GM18508 (cell line): ENCODE measurements around the gene IGF1R.
"Not testable (repeated sequence)": the region's sequence is repeated elsewhere in the genome, so short reads cannot be mapped to it uniquely, and the experiment has no call there.

Experiments used
- ATAC-seq: cut with Tn5 transposase; IDR thresholded peaks from one replicate; pipeline ENCODE4 v1.9.1; 2021; ENCODE audit warnings: moderate number of reproducible peaks; ENCODE audit not compliant: insufficient read depth, unreplicated experiment

IGF1R gene

GRCh38 chr15:98950248-98950647 is 301.9 kb downstream of the IGF1R start:
- no peak for ATAC-seq

- ATAC-seq, result no peak
Observed at GRCh38 chr15:98951004-98951403, 302.7 kb downstream of the IGF1R start.

- ATAC-seq, result no peak
Observed at GRCh38 chr15:98951493-98952320, 303.4 kb downstream of the IGF1R start.

- peak; percentile 96 for ATAC-seq
Observed at GRCh38 chr15:98952381-98952803, 304.1 kb downstream of the IGF1R start.

- no peak for ATAC-seq
Observed at GRCh38 chr15:98953000-98953787, 304.9 kb downstream of the IGF1R start.

DNA sequence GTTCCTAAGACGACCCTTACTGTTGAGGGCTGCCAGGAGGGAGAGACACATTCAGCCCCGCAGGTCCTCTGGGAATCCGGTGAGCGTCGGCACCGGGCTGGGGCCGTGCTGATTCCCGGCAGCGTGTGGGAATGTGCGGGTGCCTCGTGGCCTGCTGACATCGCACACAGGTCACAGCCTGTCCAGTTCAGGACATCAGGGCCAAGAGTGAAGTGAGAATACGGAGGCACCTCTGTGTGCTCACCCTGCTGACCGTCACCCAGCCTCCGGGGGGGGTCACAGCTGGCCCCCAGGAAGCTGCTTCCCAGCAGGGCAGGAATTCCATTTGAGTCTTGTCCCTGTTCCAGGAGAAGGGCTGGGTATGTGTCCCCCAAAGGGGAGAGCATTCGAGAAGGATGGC is 305.6 kb downstream of the IGF1R start:
- no peak for ATAC-seq

- ATAC-seq, result no peak
Observed at GRCh38 chr15:98954411-98954810, 306.1 kb downstream of the IGF1R start.

- ATAC-seq, result no peak
Observed at GRCh38 chr15:98955331-98955730, 307.0 kb downstream of the IGF1R start.

DNA sequence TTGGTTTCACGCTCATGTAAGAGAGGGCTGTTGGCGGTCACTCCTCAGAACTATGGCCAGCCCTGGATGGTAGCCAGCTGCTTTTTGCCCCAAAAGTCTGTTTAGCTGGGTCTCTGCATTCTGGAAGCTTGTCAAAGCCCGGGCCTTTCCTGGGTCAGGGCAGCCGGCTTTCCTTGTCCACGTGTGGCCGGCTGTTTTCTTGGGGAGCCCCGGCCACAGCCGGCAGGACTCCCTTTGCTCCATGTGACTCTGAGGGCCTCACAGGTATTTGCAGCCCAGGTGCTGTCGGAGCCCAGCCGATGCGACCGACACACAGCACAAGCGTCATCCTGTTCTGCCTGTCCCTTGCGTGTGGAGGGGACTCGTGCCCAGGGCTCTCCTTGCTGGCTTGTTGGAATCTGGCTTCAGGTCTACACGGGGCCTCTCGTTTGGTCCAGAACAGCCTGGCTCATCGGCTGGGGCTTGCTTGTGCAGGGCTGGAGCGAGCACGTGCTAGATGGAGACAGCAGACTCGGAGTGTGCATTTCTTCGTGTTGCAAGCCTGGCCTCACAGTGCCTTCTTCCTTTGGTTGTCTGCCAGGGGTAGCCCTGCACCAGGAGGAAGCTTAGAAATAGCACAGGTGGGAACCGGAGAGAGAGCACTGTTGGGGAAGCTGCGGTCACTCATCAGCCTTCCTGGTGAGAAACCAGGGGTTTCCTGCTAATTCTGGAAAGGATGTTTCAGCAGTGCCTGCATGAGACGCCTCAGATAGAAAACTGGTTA is 307.8 kb downstream of the IGF1R start:
- ATAC-seq, result no peak

DNA sequence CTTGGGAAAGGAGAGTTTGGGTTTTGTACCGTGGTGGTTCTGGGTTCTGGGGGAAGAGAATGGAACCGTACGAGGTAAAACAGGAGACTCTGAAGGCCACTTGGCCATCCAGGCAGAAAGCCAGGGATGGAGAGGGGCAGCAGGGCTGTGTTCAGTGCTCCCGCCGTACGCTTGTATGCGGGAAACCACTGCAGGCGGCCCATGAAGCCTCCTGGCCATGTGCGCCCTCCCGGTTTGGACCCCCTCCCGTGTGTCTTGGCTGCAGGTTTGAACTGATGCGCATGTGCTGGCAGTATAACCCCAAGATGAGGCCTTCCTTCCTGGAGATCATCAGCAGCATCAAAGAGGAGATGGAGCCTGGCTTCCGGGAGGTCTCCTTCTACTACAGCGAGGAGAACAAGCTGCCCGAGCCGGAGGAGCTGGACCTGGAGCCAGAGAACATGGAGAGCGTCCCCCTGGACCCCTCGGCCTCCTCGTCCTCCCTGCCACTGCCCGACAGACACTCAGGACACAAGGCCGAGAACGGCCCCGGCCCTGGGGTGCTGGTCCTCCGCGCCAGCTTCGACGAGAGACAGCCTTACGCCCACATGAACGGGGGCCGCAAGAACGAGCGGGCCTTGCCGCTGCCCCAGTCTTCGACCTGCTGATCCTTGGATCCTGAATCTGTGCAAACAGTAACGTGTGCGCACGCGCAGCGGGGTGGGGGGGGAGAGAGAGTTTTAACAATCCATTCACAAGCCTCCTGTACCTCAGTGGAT is 308.6 kb downstream of the IGF1R start:
- ATAC-seq, result no peak

GRCh38 chr15:98957655-98958054 is 309.3 kb downstream of the IGF1R start:
- no peak for ATAC-seq

DNA sequence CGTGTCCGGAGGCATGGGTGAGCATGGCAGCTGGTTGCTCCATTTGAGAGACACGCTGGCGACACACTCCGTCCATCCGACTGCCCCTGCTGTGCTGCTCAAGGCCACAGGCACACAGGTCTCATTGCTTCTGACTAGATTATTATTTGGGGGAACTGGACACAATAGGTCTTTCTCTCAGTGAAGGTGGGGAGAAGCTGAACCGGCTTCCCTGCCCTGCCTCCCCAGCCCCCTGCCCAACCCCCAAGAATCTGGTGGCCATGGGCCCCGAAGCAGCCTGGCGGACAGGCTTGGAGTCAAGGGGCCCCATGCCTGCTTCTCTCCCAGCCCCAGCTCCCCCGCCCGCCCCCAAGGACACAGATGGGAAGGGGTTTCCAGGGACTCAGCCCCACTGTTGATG is 309.7 kb downstream of the IGF1R start:
- no peak for ATAC-seq

DNA sequence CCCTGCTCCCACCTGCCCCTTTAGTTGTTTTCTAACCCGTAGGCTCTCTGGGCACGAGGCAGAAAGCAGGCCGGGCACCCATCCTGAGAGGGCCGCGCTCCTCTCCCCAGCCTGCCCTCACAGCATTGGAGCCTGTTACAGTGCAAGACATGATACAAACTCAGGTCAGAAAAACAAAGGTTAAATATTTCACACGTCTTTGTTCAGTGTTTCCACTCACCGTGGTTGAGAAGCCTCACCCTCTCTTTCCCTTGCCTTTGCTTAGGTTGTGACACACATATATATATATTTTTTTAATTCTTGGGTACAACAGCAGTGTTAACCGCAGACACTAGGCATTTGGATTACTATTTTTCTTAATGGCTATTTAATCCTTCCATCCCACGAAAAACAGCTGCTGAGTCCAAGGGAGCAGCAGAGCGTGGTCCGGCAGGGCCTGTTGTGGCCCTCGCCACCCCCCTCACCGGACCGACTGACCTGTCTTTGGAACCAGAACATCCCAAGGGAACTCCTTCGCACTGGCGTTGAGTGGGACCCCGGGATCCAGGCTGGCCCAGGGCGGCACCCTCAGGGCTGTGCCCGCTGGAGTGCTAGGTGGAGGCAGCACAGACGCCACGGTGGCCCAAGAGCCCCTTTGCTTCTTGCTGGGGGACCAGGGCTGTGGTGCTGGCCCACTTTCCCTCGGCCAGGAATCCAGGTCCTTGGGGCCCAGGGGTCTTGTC is 310.7 kb downstream of the IGF1R start:
- no peak for ATAC-seq

- ATAC-seq, result no peak
Observed at GRCh38 chr15:98959640-98960007, 311.3 kb downstream of the IGF1R start.

GRCh38 chr15:98960555-98961050 is 312.3 kb downstream of the IGF1R start:
- no peak for ATAC-seq

DNA sequence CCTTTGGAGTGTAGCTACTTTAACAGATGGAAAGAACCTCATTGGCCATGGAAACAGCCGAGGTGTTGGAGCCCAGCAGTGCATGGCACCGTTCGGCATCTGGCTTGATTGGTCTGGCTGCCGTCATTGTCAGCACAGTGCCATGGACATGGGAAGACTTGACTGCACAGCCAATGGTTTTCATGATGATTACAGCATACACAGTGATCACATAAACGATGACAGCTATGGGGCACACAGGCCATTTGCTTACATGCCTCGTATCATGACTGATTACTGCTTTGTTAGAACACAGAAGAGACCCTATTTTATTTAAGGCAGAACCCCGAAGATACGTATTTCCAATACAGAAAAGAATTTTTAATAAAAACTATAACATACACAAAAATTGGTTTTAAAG is 315.1 kb downstream of the IGF1R start:
- ATAC-seq, result no peak

GRCh38 chr15:98964466-98965133 is 316.3 kb downstream of the IGF1R start:
- no peak for ATAC-seq

DNA sequence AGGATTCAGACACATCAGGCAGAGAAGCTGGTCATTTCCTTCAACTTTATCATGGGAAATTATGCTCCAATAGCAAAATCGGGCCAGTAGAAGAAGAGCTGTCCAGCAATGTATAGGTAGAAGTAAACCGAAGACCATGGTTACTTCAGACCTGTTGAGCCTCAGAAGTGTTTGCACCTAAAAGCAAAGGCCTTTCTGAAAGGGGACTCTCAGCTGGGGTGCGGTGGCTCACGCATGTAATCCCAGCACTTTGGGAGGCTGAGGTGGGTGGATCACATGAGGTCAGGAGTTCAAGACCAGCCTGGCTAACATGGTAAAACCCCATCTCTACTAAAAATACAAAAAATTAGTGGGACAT is 316.8 kb downstream of the IGF1R start:
- ATAC-seq, result not testable (repeated sequence)

- ATAC-seq, result no peak
Observed at GRCh38 chr15:98965597-98965996, 317.3 kb downstream of the IGF1R start.
